Pancreas (tissue), 10 donors: Measurements from ENCODE around the gene ABCA4. TPM values are rescaled to one million over a fixed set of nuclear protein-coding genes. Genes with fewer than 3 reads are reported as not detected.

ENCODE experiments used
- ATAC-seq, 4 donors: fragments of 200-7000 bp; cut with Tn5 transposase; one replicate each; pipeline versions ENCODE4 v1.8.0 to v1.9.1; 2020; ENCODE audit warnings: mild to moderate bottlenecking in 4 of 4, moderate library complexity in 4 of 4
- DNase-seq, 6 donors: peaks; one replicate each; pipeline ENCODE4 v3.0.0-alpha.2; 2020
- FAIRE-seq: peaks from 2 replicates; lab custom pipeline; 2012; peaks lifted over from hg19 to GRCh38; lab: Jason Lieb, UNC
- H3K27ac ChIP-seq, 4 donors: fragments of 200-600 bp; sonication (generic); 1 replicate in 3 of 4; 2 replicates in 1 of 4; pipeline versions ENCODE4 v1.5.0 to v1.8.0; 2020
- H3K27me3 ChIP-seq, 4 donors: fragments of 200-600 bp; one replicate each; pipeline ENCODE4 v1.8.0; 2021
- H3K36me3 ChIP-seq, 3 donors: fragments of 200-600 bp; sonication (generic) in 1 of 3; one replicate each; pipeline versions ENCODE4 v1.5.0 to v1.8.0; 2020 to 2021
- H3K4me1 ChIP-seq, 3 donors: fragments of 200-600 bp; one replicate each; pipeline ENCODE4 v1.8.0; 2021
- H3K4me3 ChIP-seq, 4 donors: fragments of 200-600 bp; sonication (generic) in 2 of 4; one replicate each; pipeline versions ENCODE4 v1.5.0 to v1.8.0; 2020 to 2021
- H3K9me3 ChIP-seq, 4 donors: fragments of 200-600 bp; one replicate each; pipeline ENCODE4 v1.8.0; 2021
- WGBS, 2 donors: extraction: QIAGEN DNeasy Blood & Tissue Kit; methylation state at CpG; one replicate each; pipeline ENCODE4 v1.1.7; 2013; 5-methylcytosine and 5-hydroxymethylcytosine counted together
- intact Hi-C, 3 donors: fragments of 100-400 bp; cut with DNase I; formaldehyde crosslinking; loops; one replicate each; pipeline versions ENCODE4 v1.11.1 to v1.14.2; 2022
- polyA plus RNA-seq, 2 donors: library from polyadenylated mRNA; stranded (reverse); fragments of 200-250 nt; gene quantifications; one replicate each; pipeline ENCODE4 v1.2.3, GENCODE V29; 2013
- total RNA-seq, 6 donors: library from RNA; stranded (reverse); fragmentation: NEBNext Ultra II Directional in 4 of 6; extraction: Animal tissue kit (Norgen Biotek cat#: 25700) in 4 of 6; gene quantifications; one replicate each; pipeline versions ENCODE4 v1.2.1 to v1.2.4, GENCODE V29; 2021 to 2023
- TF ChIP-seq, protein P1 (sequence below), 4 donors: fragments of 200-600 bp; sonication (generic) in 3 of 4; IDR thresholded peaks; one replicate each; pipeline versions ENCODE4 v1.5.0 to v1.8.0; 2021; ENCODE audit warnings: antibody characterized with exemption in 4 of 4
- donor health status: healthy with polysubstance abuse.
- donor health status: DM: no; HTN: no; CAD: no; lungs with moderate emphysema.
- donor health status: DM: no; HTN: no; CAD: no.
- donor health status: control.
- donor health status: control.
- donor health status: Bipolar disorder and iron deficiency.
- donor health status: DM: yes; HTN: yes; CAD: no.
- donor health status: DM: no; HTN: no; CAD: no.
- donor health status: DM: no; HTN: no; CAD: no.
- donor health status: DM: yes; HTN: yes; CAD: no.

The ABCA4 gene
- total and polyA plus RNA-seq, 8 donors = 0.03 to 0.16 (median 0.14) TPM; not detected in 2

DNA sequence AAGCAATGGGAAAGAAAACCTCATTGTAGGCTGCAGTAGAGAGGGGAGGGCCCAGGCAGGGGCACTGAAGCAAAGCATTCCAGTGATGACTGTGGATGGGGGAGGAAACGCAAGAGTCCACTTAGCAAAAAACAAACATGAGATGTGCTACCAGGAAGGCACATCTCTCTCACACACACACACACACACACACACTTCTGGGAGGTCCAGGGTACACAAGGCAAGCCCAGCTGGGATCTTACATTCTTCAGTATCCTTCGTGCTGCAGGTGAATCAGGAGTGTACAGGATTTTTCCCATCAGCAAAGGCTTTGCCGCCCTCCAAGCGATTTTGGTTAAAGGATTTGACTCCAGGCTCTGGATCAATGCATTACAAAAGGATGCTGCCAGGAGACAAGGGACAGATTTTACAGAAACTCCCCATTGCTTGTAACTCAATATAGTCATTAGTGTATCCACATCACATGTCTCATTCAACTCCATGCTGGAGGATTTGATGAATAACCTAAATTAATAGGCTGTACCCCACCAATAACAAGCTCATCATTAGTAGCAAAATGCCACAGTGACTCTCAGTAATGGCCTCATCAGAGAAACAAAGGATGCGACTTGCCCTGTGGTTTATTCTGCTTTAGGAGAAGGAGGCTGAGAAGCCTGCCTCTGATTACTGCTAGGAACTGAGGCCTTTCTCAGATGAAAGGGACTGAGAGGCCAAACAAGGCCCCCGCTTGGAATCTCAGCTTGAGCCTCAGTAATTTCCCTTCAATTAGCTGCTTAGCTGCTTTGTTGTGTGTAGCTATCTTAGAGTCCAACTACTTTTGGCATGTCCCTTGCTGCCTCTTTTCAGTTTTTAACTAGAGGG, 41.6 kb downstream of the ABCA4 start:
- TF ChIP-seq, protein P1, sequence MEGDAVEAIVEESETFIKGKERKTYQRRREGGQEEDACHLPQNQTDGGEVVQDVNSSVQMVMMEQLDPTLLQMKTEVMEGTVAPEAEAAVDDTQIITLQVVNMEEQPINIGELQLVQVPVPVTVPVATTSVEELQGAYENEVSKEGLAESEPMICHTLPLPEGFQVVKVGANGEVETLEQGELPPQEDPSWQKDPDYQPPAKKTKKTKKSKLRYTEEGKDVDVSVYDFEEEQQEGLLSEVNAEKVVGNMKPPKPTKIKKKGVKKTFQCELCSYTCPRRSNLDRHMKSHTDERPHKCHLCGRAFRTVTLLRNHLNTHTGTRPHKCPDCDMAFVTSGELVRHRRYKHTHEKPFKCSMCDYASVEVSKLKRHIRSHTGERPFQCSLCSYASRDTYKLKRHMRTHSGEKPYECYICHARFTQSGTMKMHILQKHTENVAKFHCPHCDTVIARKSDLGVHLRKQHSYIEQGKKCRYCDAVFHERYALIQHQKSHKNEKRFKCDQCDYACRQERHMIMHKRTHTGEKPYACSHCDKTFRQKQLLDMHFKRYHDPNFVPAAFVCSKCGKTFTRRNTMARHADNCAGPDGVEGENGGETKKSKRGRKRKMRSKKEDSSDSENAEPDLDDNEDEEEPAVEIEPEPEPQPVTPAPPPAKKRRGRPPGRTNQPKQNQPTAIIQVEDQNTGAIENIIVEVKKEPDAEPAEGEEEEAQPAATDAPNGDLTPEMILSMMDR (IDR thresholded peaks at IDR 0.05) = no peak
- Histone ChIP-seq H3K27ac (no peak overlapping the region), H3K4me3 (no peak overlapping the region), H3K4me1 (no peaks in the 10 kb centered on the region), H3K27me3 (no peaks in the 10 kb centered on the region), H3K36me3 (no peaks in the 10 kb centered on the region), H3K9me3 (no peaks in the 10 kb centered on the region)
- intact Hi-C loops = no loop called here
- ATAC-seq (no peak), DNase-seq (no peak), FAIRE-seq (no peak)
- WGBS, 2 donors = 88 to 91% methylated on average over 6 of the region's 6 CpGs

DNA sequence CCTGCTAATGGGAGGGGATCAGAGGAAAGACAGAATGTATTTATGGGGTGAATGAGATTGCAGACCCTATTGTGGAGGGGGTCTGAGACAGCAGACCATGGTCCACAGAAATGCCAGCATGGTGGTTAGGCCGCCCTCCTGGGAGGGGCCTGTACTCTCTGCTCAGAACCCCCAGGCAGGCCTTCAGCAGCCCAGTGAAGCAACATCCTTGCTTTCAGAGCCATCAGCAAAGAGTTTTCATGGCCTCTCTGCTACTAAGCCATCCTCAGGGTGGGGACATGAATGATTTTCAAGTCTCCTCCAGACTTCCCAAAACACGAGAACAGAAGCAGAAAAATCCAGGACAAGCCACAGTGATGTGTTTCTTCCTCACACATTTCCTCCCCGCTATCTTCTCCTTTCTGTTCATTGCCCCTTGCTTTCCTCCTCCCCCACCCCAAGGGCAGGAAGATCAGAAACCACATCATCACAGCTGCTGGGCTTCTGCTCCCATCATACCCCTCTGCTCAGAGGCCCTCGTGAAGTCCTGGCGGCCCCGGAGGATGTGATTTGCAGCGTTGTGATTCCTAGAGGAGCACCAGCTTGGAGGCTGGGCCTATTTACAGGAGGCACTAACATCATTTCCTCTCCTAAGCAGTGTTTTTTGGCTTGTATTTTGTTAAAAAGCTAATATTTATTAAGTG, 48.0 kb downstream of the ABCA4 start:
- FAIRE-seq (no peak), ATAC-seq (no peak), DNase-seq (no peak)
- no peaks in the 10 kb centered on the region for H3K36me3 ChIP-seq
- peak overlapping the region in 1 of 4 donors; percentile 31 for H3K27ac ChIP-seq
- 89 to 93% methylated on average over 7 of the region's 7 CpGs for WGBS, 2 donors
- peaks cover 37 to 43% (median 43%) of the 10 kb centered on the region in 3 donors for H3K4me1 ChIP-seq
- TF ChIP-seq, protein P1 (IDR thresholded peaks at IDR 0.05) = no peak
- no peak overlapping the region for H3K4me3 ChIP-seq
- H3K9me3 ChIP-seq = no peaks in the 10 kb centered on the region
- intact Hi-C loops = no loop called here
- H3K27me3 ChIP-seq = no peaks in the 10 kb centered on the region

DNA sequence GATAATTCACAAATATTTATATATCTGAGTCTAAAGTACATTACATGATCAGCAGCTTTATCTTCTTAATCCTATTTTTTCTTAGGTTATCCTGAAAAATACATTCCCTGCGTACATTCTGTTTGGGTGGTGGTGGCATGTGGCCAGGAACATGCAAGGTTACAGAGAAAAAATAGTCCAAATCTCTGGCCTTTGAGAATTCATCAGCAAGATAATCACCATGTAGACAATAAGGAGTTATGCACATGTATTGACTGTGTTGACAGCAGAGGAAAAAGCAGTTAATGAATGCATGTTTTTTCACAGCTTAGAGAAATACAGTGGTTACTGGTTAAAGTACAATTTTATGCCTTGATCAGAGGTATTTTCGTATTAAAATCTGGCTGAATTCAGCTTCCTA, 49.0 kb downstream of the ABCA4 start:
- TF ChIP-seq, protein P1 (IDR thresholded peaks at IDR 0.05) = no peak
- H3K36me3 ChIP-seq = no peaks in the 10 kb centered on the region
- peak in 1 of 4 donors; percentile 3 for ATAC-seq
- H3K27me3 ChIP-seq = no peaks in the 10 kb centered on the region
- no peaks in the 10 kb centered on the region for H3K9me3 ChIP-seq
- no peak overlapping the region for H3K4me3 ChIP-seq
- no peak for DNase-seq
- FAIRE-seq = no peak
- WGBS, 2 donors = 21 to 27% methylated on average over 2 of the region's 2 CpGs
- peaks cover 42 to 48% (median 46%) of the 10 kb centered on the region in 3 donors for H3K4me1 ChIP-seq
- peak overlapping the region in 1 of 4 donors; percentile 31 for H3K27ac ChIP-seq
- intact Hi-C loops = no loop called here

DNA sequence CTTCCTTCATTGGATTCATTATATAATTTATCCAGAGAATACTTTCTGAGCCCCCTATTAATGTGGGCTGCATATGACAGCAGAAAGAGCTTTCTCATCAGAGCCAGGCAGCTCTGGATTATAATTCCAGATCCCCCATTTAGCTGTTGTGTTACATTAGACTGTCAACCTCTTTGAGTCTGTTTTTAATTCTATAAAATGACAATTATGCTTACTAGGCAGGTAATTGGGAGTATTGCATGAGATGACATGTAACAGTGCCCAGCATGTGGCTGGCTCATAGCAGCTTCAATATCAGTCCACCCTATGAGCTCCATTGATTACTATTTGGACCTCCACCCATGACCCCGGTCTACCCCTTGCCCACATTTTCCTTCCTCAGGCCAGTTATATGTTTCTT, 49.6 kb downstream of the ABCA4 start:
- intact Hi-C loops = no loop called here
- peaks cover 42 to 48% (median 46%) of the 10 kb centered on the region in 3 donors for H3K4me1 ChIP-seq
- no peaks in the 10 kb centered on the region for H3K9me3 ChIP-seq
- no peaks in the 10 kb centered on the region for H3K36me3 ChIP-seq
- DNase-seq (no peak), ATAC-seq (no peak), FAIRE-seq (no peak)
- no peak overlapping the region for H3K4me3 ChIP-seq
- WGBS, 2 donors = 41 to 49% methylated on average over 1 of the region's 1 CpG
- TF ChIP-seq, protein P1 (IDR thresholded peaks at IDR 0.05) = no peak
- no peaks in the 10 kb centered on the region for H3K27me3 ChIP-seq
- H3K27ac ChIP-seq = peak overlapping the region in 2 of 4 donors; percentile 31 to 51
